Liver (tissue), 9 donors: Measurements from ENCODE around the gene CMTM5. TPM values are rescaled to one million over a fixed set of nuclear protein-coding genes. Genes with fewer than 3 reads are reported as not detected.

Experiments
- DNase-seq: peaks from one replicate; pipeline ENCODE4 v3.0.0-alpha.2; 2017; ENCODE audit warnings: low spot score
- H3K27ac ChIP-seq, 2 donors: one replicate each; pipeline ENCODE4 v1.7.0; 2013; ENCODE audit warnings: inconsistent platforms in 2 of 2, low read length in 2 of 2, control low read depth in 1 of 2, low read depth in 1 of 2, mild to moderate bottlenecking in 1 of 2
- H3K27me3 ChIP-seq, 4 donors: one replicate each; pipeline versions ENCODE4 v1.6.1 to v1.7.0; 2013; ENCODE audit warnings: low read length in 3 of 4, inconsistent platforms in 1 of 4, mild to moderate bottlenecking in 1 of 4, moderate library complexity in 1 of 4; ENCODE audit not compliant: control insufficient read depth in 4 of 4, insufficient read depth in 4 of 4
- H3K36me3 ChIP-seq, 4 donors: one replicate each; pipeline versions ENCODE4 v1.6.1 to v1.7.0; 2013; ENCODE audit warnings: low read length in 3 of 4, mild to moderate bottlenecking in 3 of 4, low read depth in 1 of 4, moderate library complexity in 1 of 4; ENCODE audit not compliant: control insufficient read depth in 4 of 4, insufficient read depth in 3 of 4
- H3K4me1 ChIP-seq, 4 donors: one replicate each; pipeline versions ENCODE4 v1.6.1 to v1.7.0; 2013; ENCODE audit warnings: low read length in 3 of 4, mild to moderate bottlenecking in 3 of 4, moderate library complexity in 1 of 4; ENCODE audit not compliant: control insufficient read depth in 4 of 4, insufficient read depth in 4 of 4
- H3K4me3 ChIP-seq, 3 donors: one replicate each; pipeline versions ENCODE4 v1.6.1 to v1.7.0; 2013; ENCODE audit warnings: low read length in 3 of 3, control low read depth in 1 of 3, low read depth in 1 of 3, mild to moderate bottlenecking in 1 of 3
- H3K9ac ChIP-seq, 2 donors: one replicate each; pipeline ENCODE4 v1.7.0; 2013; ENCODE audit warnings: low read length in 2 of 2, mild to moderate bottlenecking in 2 of 2, moderate library complexity in 2 of 2, control low read depth in 1 of 2, low read depth in 1 of 2
- H3K9me3 ChIP-seq, 4 donors: one replicate each; pipeline versions ENCODE4 v1.6.1 to v1.7.0; 2013; ENCODE audit warnings: low read length in 3 of 4; ENCODE audit not compliant: control insufficient read depth in 4 of 4
- ATF3 ChIP-seq: IDR thresholded peaks from 2 replicates; pipeline ENCODE4 v1.6.1; 2016; ENCODE audit warnings: antibody characterized with exemption
- EGR1 ChIP-seq, 2 donors: IDR thresholded peaks; 2 replicates each; pipeline ENCODE4 v1.6.1; 2016 to 2018; ENCODE audit warnings: antibody characterized with exemption in 2 of 2, low read depth in 2 of 2
- FOXA1 ChIP-seq: IDR thresholded peaks from 2 replicates; pipeline ENCODE4 v1.6.1; 2016; ENCODE audit warnings: antibody characterized with exemption
- FOXA2 ChIP-seq: IDR thresholded peaks from 2 replicates; pipeline ENCODE4 v1.6.1; 2016; ENCODE audit warnings: antibody characterized with exemption
- GABPA ChIP-seq, 2 donors: IDR thresholded peaks in 1 of 2; conservative IDR thresholded peaks in 1 of 2; 2 replicates each; pipeline ENCODE4 v1.6.1; 2016; ENCODE audit warnings: antibody characterized with exemption in 2 of 2, mild to moderate bottlenecking in 1 of 2, moderate library complexity in 1 of 2
- HNF4A ChIP-seq, 2 donors: conservative IDR thresholded peaks; 2 replicates each; pipeline ENCODE4 v1.6.1; 2016; ENCODE audit warnings: antibody characterized with exemption in 2 of 2, mild to moderate bottlenecking in 2 of 2
- HNF4G ChIP-seq: IDR thresholded peaks from 2 replicates; pipeline ENCODE4 v1.6.1; 2016; ENCODE audit warnings: antibody characterized with exemption
- JUND ChIP-seq, 2 donors: IDR thresholded peaks; 2 replicates each; pipeline ENCODE4 v1.6.1; 2016; ENCODE audit warnings: antibody characterized with exemption in 2 of 2
- MAX ChIP-seq: IDR thresholded peaks from 2 replicates; pipeline ENCODE4 v1.6.1; 2016; ENCODE audit warnings: antibody characterized with exemption
- NR2F2 ChIP-seq: IDR thresholded peaks from 2 replicates; pipeline ENCODE4 v1.6.1; 2016; ENCODE audit warnings: antibody characterized with exemption
- RAD21 ChIP-seq, 2 donors: IDR thresholded peaks; 2 replicates each; pipeline ENCODE4 v1.6.1; 2016; ENCODE audit warnings: antibody characterized with exemption in 2 of 2, mild to moderate bottlenecking in 2 of 2
- RXRA ChIP-seq, 2 donors: IDR thresholded peaks; 2 replicates each; pipeline ENCODE4 v1.6.1; 2017 to 2018; ENCODE audit warnings: antibody characterized with exemption in 2 of 2, mild to moderate bottlenecking in 1 of 2
- SP1 ChIP-seq: IDR thresholded peaks from 2 replicates; pipeline ENCODE4 v1.6.1; 2018; ENCODE audit warnings: antibody characterized with exemption, mild to moderate bottlenecking
- TAF1 ChIP-seq: conservative IDR thresholded peaks from 2 replicates; pipeline ENCODE4 v1.6.1; 2016; ENCODE audit warnings: antibody characterized with exemption, mild to moderate bottlenecking
- YY1 ChIP-seq: IDR thresholded peaks from 2 replicates; pipeline ENCODE4 v1.6.1; 2016; ENCODE audit warnings: antibody characterized with exemption, mild to moderate bottlenecking
- WGBS: extraction: QIAGEN DNeasy Blood & Tissue Kit; methylation state at CpG from one replicate; pipeline ENCODE4 v1.1.7; 2013; 5-methylcytosine and 5-hydroxymethylcytosine counted together
- polyA plus RNA-seq, 2 donors: library from polyadenylated mRNA; stranded (reverse) in 1 of 2; unstranded in 1 of 2; fragments of 200-250 nt in 1 of 2; fragments of >200 nt in 1 of 2; fragmentation: Nextera tagmentation in 1 of 2; extraction: Ambion mirVana in 1 of 2; gene quantifications; one replicate each; pipeline versions ENCODE4 v1.2.1 to v1.2.3, GENCODE V29; 2013 to 2015
- total RNA-seq, 2 donors: library from RNA; depleted of rRNA; stranded (reverse); fragments of >200 nt; gene quantifications; one replicate each; pipeline ENCODE4 v1.2.3, GENCODE V29; 2014
- TF ChIP-seq, protein P1 (sequence below): IDR thresholded peaks from 2 replicates; pipeline ENCODE4 v1.6.1; 2016; ENCODE audit warnings: antibody characterized with exemption
- TF ChIP-seq, protein P2 (sequence below): IDR thresholded peaks from 2 replicates; pipeline ENCODE4 v1.6.1; 2016; ENCODE audit warnings: antibody characterized with exemption, mild to moderate bottlenecking
- TF ChIP-seq, protein P3 (sequence below): fragments of 150-350 bp; IDR thresholded peaks from 2 replicates; pipeline ENCODE4 v1.5.1; 2017; ENCODE audit warnings: improper control_type of control experiment, low read depth, low read length; ENCODE audit not compliant: missing input control
- donor health status: healthy.
- donor health status: healthy.
- donor health status: healthy.
- donor health status: healthy.
- donor health status: healthy.

Gene CMTM5
- total and polyA plus RNA-seq, 4 donors = 0.22 to 5.5 TPM; not detected in 2

GRCh38 chr14:23377198-23377550 is 328 bp downstream of the CMTM5 start:
- Histone ChIP-seq H3K4me1 (no peaks in the 10 kb centered on the region), H3K27ac (no peak overlapping the region), H3K9ac (no peak overlapping the region), H3K9me3 (no peaks in the 10 kb centered on the region), H3K4me3 (no peak overlapping the region), H3K36me3 (no peaks in the 10 kb centered on the region), H3K27me3 (no peaks in the 10 kb centered on the region)
- no peak for TF ChIP-seq RAD21 (IDR thresholded peaks at IDR 0.05)
- TF ChIP-seq HNF4G = no peak
- TF ChIP-seq, protein P1, sequence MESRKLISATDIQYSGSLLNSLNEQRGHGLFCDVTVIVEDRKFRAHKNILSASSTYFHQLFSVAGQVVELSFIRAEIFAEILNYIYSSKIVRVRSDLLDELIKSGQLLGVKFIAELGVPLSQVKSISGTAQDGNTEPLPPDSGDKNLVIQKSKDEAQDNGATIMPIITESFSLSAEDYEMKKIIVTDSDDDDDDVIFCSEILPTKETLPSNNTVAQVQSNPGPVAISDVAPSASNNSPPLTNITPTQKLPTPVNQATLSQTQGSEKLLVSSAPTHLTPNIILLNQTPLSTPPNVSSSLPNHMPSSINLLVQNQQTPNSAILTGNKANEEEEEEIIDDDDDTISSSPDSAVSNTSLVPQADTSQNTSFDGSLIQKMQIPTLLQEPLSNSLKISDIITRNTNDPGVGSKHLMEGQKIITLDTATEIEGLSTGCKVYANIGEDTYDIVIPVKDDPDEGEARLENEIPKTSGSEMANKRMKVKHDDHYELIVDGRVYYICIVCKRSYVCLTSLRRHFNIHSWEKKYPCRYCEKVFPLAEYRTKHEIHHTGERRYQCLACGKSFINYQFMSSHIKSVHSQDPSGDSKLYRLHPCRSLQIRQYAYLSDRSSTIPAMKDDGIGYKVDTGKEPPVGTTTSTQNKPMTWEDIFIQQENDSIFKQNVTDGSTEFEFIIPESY = no peak
- no peak for TF ChIP-seq RXRA (IDR thresholded peaks at IDR 0.05)
- TF ChIP-seq, protein P2, sequence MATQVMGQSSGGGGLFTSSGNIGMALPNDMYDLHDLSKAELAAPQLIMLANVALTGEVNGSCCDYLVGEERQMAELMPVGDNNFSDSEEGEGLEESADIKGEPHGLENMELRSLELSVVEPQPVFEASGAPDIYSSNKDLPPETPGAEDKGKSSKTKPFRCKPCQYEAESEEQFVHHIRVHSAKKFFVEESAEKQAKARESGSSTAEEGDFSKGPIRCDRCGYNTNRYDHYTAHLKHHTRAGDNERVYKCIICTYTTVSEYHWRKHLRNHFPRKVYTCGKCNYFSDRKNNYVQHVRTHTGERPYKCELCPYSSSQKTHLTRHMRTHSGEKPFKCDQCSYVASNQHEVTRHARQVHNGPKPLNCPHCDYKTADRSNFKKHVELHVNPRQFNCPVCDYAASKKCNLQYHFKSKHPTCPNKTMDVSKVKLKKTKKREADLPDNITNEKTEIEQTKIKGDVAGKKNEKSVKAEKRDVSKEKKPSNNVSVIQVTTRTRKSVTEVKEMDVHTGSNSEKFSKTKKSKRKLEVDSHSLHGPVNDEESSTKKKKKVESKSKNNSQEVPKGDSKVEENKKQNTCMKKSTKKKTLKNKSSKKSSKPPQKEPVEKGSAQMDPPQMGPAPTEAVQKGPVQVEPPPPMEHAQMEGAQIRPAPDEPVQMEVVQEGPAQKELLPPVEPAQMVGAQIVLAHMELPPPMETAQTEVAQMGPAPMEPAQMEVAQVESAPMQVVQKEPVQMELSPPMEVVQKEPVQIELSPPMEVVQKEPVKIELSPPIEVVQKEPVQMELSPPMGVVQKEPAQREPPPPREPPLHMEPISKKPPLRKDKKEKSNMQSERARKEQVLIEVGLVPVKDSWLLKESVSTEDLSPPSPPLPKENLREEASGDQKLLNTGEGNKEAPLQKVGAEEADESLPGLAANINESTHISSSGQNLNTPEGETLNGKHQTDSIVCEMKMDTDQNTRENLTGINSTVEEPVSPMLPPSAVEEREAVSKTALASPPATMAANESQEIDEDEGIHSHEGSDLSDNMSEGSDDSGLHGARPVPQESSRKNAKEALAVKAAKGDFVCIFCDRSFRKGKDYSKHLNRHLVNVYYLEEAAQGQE = no peak
- no peak for TF ChIP-seq HNF4A (conservative IDR thresholded peaks at IDR 0.05)
- TF ChIP-seq GABPA (IDR thresholded peaks at IDR 0.05 in 1 of 2, conservative IDR thresholded peaks at IDR 0.05 in 1 of 2) = no peak
- TF ChIP-seq MAX = no peak
- TF ChIP-seq EGR1 (IDR thresholded peaks at IDR 0.05; ENCODE audit: low read depth in 2 of 2) = no peak
- no peak for TF ChIP-seq TAF1
- TF ChIP-seq FOXA1 = no peak
- TF ChIP-seq, protein P3, sequence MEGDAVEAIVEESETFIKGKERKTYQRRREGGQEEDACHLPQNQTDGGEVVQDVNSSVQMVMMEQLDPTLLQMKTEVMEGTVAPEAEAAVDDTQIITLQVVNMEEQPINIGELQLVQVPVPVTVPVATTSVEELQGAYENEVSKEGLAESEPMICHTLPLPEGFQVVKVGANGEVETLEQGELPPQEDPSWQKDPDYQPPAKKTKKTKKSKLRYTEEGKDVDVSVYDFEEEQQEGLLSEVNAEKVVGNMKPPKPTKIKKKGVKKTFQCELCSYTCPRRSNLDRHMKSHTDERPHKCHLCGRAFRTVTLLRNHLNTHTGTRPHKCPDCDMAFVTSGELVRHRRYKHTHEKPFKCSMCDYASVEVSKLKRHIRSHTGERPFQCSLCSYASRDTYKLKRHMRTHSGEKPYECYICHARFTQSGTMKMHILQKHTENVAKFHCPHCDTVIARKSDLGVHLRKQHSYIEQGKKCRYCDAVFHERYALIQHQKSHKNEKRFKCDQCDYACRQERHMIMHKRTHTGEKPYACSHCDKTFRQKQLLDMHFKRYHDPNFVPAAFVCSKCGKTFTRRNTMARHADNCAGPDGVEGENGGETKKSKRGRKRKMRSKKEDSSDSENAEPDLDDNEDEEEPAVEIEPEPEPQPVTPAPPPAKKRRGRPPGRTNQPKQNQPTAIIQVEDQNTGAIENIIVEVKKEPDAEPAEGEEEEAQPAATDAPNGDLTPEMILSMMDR = no peak
- no peak for TF ChIP-seq SP1
- TF ChIP-seq JUND (IDR thresholded peaks at IDR 0.05) = no peak
- TF ChIP-seq YY1 = no peak
- TF ChIP-seq FOXA2 = no peak
- no peak for TF ChIP-seq ATF3
- TF ChIP-seq NR2F2 = no peak
- 62% methylated on average over 11 of the region's 11 CpGs for WGBS
- DNase-seq = no peak
